CD4-positive, alpha-beta T cell treated with Interleukin-15 for 1 hour (primary cell): ENCODE results near the gene KCNAB1.
"Not testable (repeated sequence)": the region's sequence is repeated elsewhere in the genome, so short reads cannot be mapped to it uniquely, and the experiment has no call there.

ENCODE experiments used
- DNase-seq: peaks from one replicate; pipeline ENCODE4 v3.0.0-alpha.2; 2020

KCNAB1 gene

DNA sequence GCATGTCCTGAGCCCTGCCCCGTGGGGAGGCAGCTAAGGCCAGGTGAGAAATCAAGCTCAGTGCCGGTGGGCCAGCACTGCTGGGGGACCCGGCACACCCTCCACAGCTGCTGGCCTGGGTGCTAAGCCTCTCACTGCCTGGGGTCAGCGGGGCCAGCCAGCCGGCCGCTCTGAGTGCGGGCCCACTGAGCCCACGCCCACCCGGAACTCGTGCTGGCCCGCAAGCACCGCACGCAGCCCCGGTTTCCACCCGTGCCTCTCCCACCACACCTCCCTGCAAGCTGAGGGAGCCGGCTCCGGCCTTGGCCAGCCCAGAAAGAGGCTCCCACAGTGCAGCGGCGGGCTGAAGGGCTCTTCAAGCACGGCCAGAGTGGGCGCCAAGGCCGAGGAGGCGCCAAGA lies 103.7 kb downstream of the KCNAB1 start:
- DNase-seq: not testable (repeated sequence)

DNA sequence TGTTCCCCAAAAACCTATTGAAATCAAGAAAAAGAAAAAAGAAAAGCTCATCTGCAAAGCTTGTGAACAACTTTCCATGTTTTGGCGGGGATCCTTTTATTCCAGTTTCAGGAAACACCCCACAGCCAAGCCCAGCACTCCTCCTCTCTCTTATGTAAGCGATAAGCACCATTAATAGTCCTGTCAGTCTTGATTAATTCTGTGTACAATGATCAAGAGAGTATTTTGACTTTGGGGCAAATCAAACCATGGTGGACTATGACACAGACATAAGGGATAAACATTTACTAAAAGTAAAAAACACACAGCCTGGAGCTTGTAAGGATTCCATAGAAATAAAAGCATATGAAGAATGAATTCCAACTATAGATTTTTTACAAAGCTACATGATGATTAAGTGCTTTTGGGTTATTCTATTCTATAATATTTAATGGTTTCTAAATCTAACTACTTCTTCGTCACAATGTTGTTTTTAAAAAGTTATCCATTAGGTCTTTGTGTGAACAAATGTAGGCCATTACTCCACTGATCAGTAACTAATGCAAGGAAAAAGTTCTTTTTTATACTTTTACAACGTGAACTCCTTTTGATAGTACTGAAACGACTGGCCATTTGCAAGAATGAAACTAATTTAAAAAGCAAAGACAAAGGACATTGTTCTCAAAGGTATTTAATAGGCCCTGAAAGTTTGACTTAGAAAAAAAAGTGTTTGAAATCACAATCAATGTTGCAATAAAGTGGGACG lies 106.5 kb downstream of the KCNAB1 start:
- no peak for DNase-seq

DNA sequence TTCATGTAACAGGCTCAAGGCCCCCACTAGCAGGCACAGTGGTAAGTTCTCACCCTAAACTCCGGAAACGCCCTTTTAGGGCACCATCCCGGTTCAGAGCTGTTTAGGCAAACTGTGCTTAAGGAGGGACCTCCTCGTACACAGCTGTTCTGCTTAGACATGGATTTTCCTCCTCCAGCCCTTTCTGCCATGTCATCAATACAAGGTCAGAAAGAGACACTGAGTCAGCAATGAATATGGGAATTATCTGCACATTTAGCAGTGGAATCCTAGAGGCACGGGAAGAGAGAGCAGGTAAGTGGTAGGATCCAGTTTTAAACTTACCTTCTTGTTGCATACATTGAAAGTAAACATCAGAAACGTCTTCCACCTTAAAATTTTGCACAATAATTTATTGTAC lies 107.3 kb downstream of the KCNAB1 start:
- DNase-seq: no peak

DNA sequence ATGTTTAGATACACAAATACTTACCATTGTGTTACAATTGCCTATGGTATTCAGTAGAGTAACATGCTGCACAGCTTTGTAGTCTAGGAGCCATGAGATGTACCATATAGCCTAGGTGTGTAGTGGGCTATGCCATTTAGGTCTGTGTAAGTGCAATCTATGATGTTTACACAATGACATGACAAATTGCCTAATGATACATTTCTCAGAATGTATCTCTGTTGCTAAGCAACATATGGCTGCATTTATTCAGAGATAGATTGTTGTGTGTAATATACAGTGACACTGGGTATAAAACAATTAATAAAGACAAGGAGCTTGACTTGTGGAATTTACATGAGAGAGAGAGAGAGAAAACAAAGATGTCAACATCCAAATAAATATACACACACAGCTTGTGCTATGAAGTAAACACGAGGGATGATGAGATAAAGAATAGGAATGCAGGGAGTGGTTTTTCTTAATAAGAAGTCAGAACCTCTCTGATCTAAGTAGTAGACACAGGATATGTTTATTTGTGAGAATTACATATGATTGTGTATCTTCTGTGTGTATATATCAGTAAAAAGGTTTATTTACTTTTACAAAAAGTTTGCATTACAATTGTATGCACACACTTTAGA lies 110.0 kb downstream of the KCNAB1 start:
- no peak for DNase-seq

DNA sequence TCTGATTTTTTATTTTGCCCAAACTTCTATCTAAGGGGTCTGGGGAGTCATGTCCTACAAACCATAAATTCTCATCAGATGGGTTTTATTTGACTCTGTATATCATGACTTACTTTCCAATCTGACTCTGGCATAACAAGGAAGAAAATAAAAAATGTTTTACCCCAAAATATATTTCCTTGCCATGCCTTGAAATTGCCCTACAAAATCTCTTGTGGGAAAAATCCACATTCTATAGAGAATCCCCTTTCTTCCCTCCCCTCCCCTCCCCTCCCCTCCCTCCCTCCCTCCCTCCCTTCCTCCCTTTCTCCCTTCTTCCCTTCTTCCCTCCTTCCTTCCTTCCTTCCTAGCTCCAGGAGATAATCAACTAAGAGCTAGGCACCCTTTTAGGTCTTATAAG lies 110.8 kb downstream of the KCNAB1 start:
- DNase-seq: not testable (repeated sequence)

GRCh38 chr3:156233876-156234275 lies 113.5 kb downstream of the KCNAB1 start:
- DNase-seq: no peak

DNA sequence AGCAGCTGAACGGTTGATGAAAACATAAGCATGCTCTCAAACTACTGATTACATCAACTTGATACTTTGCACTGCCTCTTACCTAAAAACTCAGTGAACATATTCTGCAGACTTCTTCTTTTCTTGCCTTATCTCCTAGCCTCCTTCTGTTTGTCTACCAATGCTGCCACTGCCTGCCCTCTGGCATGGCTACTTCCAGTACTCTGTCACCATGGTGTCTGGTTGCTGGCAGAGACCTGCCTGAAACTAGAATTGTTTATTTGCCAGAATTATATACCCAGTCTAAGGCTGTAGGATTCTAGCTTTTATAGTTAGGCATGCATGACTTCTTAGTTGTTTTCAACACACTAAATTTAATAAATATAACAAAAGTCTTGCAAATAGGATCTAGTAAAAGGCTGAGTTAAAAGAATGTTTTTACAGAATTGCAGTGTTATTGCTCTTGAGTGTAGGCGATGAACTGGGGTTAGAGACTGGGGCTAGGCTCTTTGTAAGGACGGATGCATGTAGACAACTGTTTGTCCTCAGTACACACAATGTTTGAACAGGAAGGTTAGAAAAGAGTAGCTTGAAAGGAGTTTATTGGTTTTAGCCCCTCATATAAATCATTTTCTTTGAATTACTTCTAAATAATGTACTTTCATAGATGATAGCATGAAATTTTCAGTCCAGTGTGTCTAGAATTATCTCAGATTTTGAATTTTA lies 116.3 kb downstream of the KCNAB1 start:
- no peak for DNase-seq

- DNase-seq: no peak
Observed at GRCh38 chr3:156240642-156241041, 120.3 kb downstream of the KCNAB1 start.

GRCh38 chr3:156246961-156247725 lies 126.8 kb downstream of the KCNAB1 start:
- DNase-seq: no peak

DNA sequence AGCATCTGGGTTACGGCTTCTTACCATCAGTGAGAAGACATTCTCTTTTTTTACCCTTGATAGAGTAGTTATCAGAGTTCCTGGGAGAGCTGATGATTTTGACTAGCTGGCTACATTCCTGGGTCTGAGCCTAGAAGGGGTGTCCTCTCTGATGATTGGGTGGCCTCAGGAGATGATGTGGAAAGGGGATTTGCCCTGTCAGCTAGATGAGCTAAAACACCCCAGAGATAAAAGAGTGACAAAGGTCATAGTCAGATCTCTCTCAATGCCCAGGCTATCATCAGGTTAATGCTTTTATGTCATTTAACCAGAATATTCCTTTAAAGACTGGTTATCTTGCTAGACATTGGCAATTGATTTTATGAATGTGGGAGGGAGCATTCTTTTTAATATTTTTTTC lies 130.2 kb downstream of the KCNAB1 start:
- DNase-seq: no peak

GRCh38 chr3:156251424-156251823 lies 131.0 kb downstream of the KCNAB1 start:
- DNase-seq: no peak

GRCh38 chr3:156252656-156253055 lies 132.3 kb downstream of the KCNAB1 start:
- no peak for DNase-seq

DNA sequence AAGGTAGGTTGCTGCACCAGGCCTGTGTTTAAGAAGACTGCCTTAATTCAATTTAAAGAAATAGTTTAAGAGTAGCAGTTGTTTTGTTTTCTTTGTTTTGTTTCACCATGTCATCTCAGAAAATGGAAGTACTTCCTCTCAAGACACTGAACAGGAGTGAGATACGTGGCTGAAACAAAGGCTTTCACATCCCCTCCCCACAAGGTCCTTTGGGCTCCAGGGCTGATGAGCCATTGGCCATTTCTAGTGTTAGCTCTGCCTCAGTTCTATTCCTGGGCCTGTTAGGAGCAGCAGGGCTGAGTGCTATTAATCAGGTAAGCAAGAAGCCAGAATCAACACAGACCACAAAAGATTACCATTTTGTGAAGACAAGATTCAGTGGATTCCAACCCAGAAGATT lies 132.8 kb downstream of the KCNAB1 start:
- no peak for DNase-seq

GRCh38 chr3:156256256-156256655 lies 135.9 kb downstream of the KCNAB1 start:
- no peak for DNase-seq

- no peak for DNase-seq
Observed at GRCh38 chr3:156256945-156257344, 136.6 kb downstream of the KCNAB1 start.

DNA sequence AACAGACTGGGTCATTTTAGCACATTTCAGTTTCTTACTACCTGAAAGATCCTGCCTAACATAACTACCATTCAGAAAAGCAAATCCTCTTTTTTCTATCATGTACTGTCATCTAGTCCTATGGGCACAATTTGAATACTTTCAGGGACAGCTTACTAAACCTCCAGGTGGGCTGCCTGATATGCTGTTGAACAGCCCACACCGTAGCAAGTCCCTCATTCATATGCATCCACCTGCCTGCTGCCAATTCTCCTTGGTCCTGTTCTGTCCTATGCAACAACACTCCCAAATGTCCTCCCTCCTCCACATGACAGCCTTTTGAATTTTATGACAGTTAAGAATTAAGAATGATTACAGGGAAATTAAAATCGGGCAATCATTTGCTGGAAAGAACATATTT lies 137.9 kb downstream of the KCNAB1 start:
- no peak for DNase-seq

GRCh38 chr3:156259896-156260295 lies 139.5 kb downstream of the KCNAB1 start:
- no peak for DNase-seq

GRCh38 chr3:156260331-156260730 lies 140.0 kb downstream of the KCNAB1 start:
- DNase-seq: no peak

DNA sequence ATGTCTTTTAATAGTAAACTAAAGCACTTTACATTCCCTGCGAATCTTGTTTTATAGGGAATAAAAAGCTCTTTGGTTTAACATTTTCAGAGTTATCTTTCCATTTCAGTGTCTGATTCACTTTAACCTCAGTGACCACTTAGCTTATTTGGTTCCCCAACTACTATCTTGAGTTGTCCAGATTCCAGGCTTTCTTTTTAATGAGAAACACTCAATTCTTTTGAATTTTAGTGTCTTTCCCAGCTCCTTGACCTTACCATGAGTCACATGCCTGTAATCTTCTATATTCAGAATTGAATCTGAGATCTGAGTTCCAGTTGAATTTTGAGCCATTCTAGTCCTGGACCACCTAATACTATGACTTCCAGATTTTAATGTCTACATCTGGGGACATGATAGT lies 144.4 kb downstream of the KCNAB1 start:
- DNase-seq: no peak

GRCh38 chr3:156271508-156271907 lies 151.1 kb downstream of the KCNAB1 start:
- no peak for DNase-seq

DNA sequence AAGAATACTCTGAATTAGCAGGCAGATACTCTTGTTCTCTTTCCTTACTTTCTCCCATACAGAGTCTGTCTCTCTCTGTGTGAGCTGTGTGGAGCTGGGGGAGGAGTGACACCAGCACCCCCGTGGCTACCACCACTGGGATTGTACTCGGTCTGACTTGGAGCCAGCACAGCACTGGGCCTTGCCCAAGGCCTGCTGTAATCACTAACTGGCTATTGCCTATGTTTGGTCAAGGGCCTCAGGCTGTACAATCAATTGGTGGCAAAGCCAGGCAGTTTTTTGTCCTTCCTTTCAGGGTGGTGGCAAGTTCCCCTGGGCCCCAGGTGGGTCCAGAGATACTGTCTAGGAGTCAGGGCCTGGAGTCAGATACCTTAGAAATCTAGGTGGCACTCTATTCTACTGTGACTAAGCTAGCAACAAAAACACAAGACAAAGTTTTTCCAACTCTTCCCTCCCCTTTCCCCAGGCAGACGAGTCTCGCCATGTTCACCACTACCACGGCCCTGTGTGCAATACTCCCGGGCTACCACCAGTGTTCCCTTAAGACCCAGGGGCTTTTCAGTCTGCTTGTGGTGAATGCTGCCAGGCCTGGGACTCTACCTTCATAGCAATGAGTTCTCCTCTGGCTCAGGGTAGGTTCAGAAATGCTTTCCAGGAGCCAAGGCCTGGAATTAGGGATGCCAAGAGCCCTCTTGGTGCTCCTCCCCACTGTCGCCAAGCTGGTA lies 151.8 kb downstream of the KCNAB1 start:
- no peak for DNase-seq

GRCh38 chr3:156273111-156273694 lies 152.8 kb downstream of the KCNAB1 start:
- DNase-seq: no peak
